ENCODE data around the gene FAXDC2. TPM values are rescaled to one million over a fixed set of nuclear protein-coding genes. Genes with fewer than 3 reads are reported as not detected.

The FAXDC2 gene
- total and polyA plus RNA-seq, 2 of the 8 experiments (the other 6 are each of a cell fraction or from before 2014, with no cell fraction given): 3.7 to 5.9 TPM

DNA sequence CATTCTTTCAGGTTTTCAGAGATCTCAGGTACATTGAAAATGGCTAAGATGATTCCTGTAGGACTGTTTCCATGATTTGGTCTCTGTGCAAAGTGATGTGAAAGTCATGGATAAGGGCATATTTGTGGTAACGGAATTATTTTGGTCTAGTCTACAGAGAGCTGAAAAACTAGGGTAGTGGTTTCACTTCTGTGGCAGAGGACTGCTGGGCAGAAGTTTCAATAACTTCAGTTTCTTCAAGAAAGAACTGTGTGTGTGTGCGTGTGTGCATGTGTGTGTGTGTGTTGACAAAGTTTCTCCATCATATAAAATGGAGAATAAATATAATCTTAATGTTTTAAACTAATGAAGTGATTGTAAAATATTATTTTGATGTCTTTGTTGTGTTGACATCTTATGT is 12.4 kb upstream of the FAXDC2 start:
- H2AK5ac ChIP-seq (ENCODE audit: low read depth, low read length): no peak overlapping the region
- H2BK20ac ChIP-seq (ENCODE audit: low read length): no peak overlapping the region
- no peak overlapping the region for H3K56ac ChIP-seq (replicated peaks; ENCODE audit: insufficient read length, low read depth, low read length)
- H2BK12ac ChIP-seq (ENCODE audit: low read depth, low read length): no peak overlapping the region
- no peaks in the 10 kb centered on the region; the same call in 1 of the 2 replicates for H3K23me2 ChIP-seq (ENCODE audit: low read depth, low read length)
- H4K91ac ChIP-seq (replicated peaks; ENCODE audit: insufficient read length, low read length): no peak overlapping the region
- no peaks in the 10 kb centered on the region for H3K9me3 ChIP-seq (ENCODE audit: insufficient read depth in 2 of 2, low read depth in 1 of 2, low read length in 1 of 2)
- peaks cover 3 to 7% of the 10 kb centered on the region in 2 experiments for H4K20me1 ChIP-seq (replicated peaks in 1 of 2; ENCODE audit: control insufficient read depth in 1 of 2, insufficient read depth in 2 of 2, low read length in 2 of 2)
- H3K79me2 ChIP-seq (ENCODE audit: control insufficient read depth in 1 of 2, insufficient read depth in 2 of 2, low read length in 2 of 2): peaks cover 22 to 63% of the 10 kb centered on the region in 2 experiments
- no peak overlapping the region for H3K14ac ChIP-seq (ENCODE audit: insufficient read length)
- DNase-seq (ENCODE audit: low read depth in 1 of 2, low spot score in 2 of 2) (no peak), FAIRE-seq (no peak)
- H3K4me2 ChIP-seq (ENCODE audit: insufficient read depth in 1 of 2, low read depth in 2 of 2, low read length in 2 of 2): no peak overlapping the region
- H3K9ac ChIP-seq (replicated peaks in 1 of 4; ENCODE audit: extremely low read depth in 1 of 4, low read depth in 3 of 4, low read length in 3 of 4): no peak overlapping the region
- H4K5ac ChIP-seq (ENCODE audit: insufficient read length, low read depth, low read length): no peak overlapping the region
- no peaks in the 10 kb centered on the region for H3K27me3 ChIP-seq (replicated peaks in 1 of 4; ENCODE audit: control insufficient read depth in 3 of 4, extremely low read depth in 1 of 4, insufficient read depth in 3 of 4, low read length in 3 of 4)
- H3K23ac ChIP-seq (ENCODE audit: insufficient read length): no peak overlapping the region
- H3K27ac ChIP-seq (ENCODE audit: low read depth, low read length): no peak overlapping the region
- TF ChIP-seq POLR2AphosphoS5 (IDR thresholded peaks at IDR 0.05; ENCODE audit: low read depth, low read length) (no peak), HDAC6 (IDR thresholded peaks at IDR 0.05; ENCODE audit: low read depth, low read length) (no peak), SP4 (IDR thresholded peaks at IDR 0.05; ENCODE audit: low read length) (no peak), RXRA (IDR thresholded peaks at IDR 0.05; ENCODE audit: insufficient read depth, low read depth, low read length) (no peak), CEBPB (IDR thresholded peaks at IDR 0.05; ENCODE audit: low read depth, low read length) (no peak), BRCA1 (IDR thresholded peaks at IDR 0.05; ENCODE audit: low read depth, low read length) (no peak), BCL11A (IDR thresholded peaks at IDR 0.05; ENCODE audit: low read depth in 2 of 2, low read length in 2 of 2) (no peak), CTBP2 (IDR thresholded peaks at IDR 0.05; ENCODE audit: borderline replicate concordance, insufficient read depth, insufficient read length, low read length) (no peak), TBP (IDR thresholded peaks at IDR 0.05; ENCODE audit: low read depth, low read length) (no peak), GTF2F1 (IDR thresholded peaks at IDR 0.05; ENCODE audit: borderline replicate concordance, low read depth, low read length) (no peak), KDM5A (IDR thresholded peaks at IDR 0.05; ENCODE audit: low read length) (no peak), SAP30 (IDR thresholded peaks at IDR 0.05; ENCODE audit: insufficient read depth, insufficient replicate concordance, low read length) (no peak), TAF7 (optimal IDR thresholded peaks at IDR 0.05; ENCODE audit: borderline replicate concordance, low read depth, low read length) (no peak), CHD2 (IDR thresholded peaks at IDR 0.05; ENCODE audit: low read length) (no peak)
- H2BK5ac ChIP-seq (ENCODE audit: low read depth, low read length): no peak overlapping the region
- CTCF ChIA-PET (ENCODE audit: partially characterized antibody): interaction anchor here (2.2 kb wide), 1 partner anchor 212 kb away, joined by 5 read pairs; no protein-coding TSS in a partner anchor
- H2AFZ ChIP-seq (ENCODE audit: low read length): no peak overlapping the region
- no peak overlapping the region for H3K4me3 ChIP-seq (ENCODE audit: extremely low read depth in 1 of 4, insufficient read depth in 2 of 4, low read depth in 3 of 4, low read length in 4 of 4)
- H3K36me3 ChIP-seq (ENCODE audit: control insufficient read depth in 2 of 4, insufficient read depth in 4 of 4, low read length in 3 of 4): peaks cover 7 to 40% (median 20%) of the 10 kb centered on the region in 4 experiments
- no peak overlapping the region for H3K4ac ChIP-seq (replicated peaks; ENCODE audit: insufficient read length, low read depth, low read length)
- no peak overlapping the region for H2BK120ac ChIP-seq (replicated peaks; ENCODE audit: low read depth, low read length)
- POLR2A ChIA-PET (ENCODE audit: partially characterized antibody): interaction anchor here (0.6 kb wide), 1 partner anchor 142 kb away, joined by 3 read pairs; no protein-coding TSS in a partner anchor
- H3K18ac ChIP-seq (ENCODE audit: extremely low read depth, low read length): no peak overlapping the region
- WGBS, 2 experiments (ENCODE audit: extremely low coverage in 1 of 2, insufficient coverage in 1 of 2, insufficient read length in 1 of 2, insufficient replicate concordance in 2 of 2, low coverage in 1 of 2, low lambda C conversion rate in 2 of 2, missing lambda C conversion rate in 1 of 2): 89% methylated on average over 2 of the region's 2 CpGs; no CpG with 5 or more reads in 1 of the 2 experiments
- H3K4me1 ChIP-seq (replicated peaks in 1 of 4; ENCODE audit: control insufficient read depth in 3 of 4, insufficient read depth in 4 of 4, low read length in 3 of 4): peaks cover 0 to 9% (median 4%) of the 10 kb centered on the region in 4 experiments; a peak in 4 of 7 replicates
- H2BK15ac ChIP-seq (ENCODE audit: low read length): no peak overlapping the region
- peaks cover 5% of the 10 kb centered on the region; the same call in 1 of the 2 replicates for H3K79me1 ChIP-seq (ENCODE audit: low read depth, low read length)
- no peak overlapping the region for H4K8ac ChIP-seq (ENCODE audit: extremely low read depth, insufficient read depth, low read length)
